ENCODE results near the gene CC2D1B. TPM values are rescaled to one million over a fixed set of nuclear protein-coding genes. Genes with fewer than 3 reads are reported as not detected.

The CC2D1B gene
- total and polyA plus RNA-seq, 9 of the 15 experiments (the other 6 are each of a cell fraction or from before 2014, with no cell fraction given) = 1.2 to 33.6 (median 25.5) TPM

- BruUV-seq (replicated peaks) = no TSS peak
- in situ Hi-C loops (cut with MboI) (no loop called here), intact Hi-C loops (cut with micrococcal nuclease) (loop anchor here (1.0 to 10.0 kb wide), 3 partner anchors 53 to 454 kb away; no protein-coding TSS in a partner anchor)
- Histone ChIP-seq H3K9ac (ENCODE audit: insufficient read depth in 1 of 2, low read depth in 2 of 2, low read length in 2 of 2) (0 out of 4 replicates have a peak overlapping the region, but pooled peaks of 1 of the 2 experiments have one; percentile 49), H3K27ac (ENCODE audit: extremely low read depth, low read depth, low read length) (no peak overlapping the region), H3K4me2 (ENCODE audit: insufficient read depth, low read length) (no peak overlapping the region), H3K9me1 (ENCODE audit: control insufficient read depth, insufficient read depth, low read length) (no peaks in the 10 kb centered on the region), H3K4me3 (no peak overlapping the region), H3K36me3 (ENCODE audit: control insufficient read depth, insufficient read depth, low read length) (peaks cover 25% of the 10 kb centered on the region; the same call in 2 of the 3 replicates), H3K27me3 (ENCODE audit: control insufficient read depth in 2 of 2, insufficient read depth in 2 of 2, low read length in 2 of 2) (no peaks in the 10 kb centered on the region), H3K9me3 (replicated peaks; ENCODE audit: control insufficient read depth, insufficient read depth, low read depth, low read length) (no peaks in the 10 kb centered on the region), H3K79me2 (ENCODE audit: control insufficient read depth, insufficient read depth, low read length) (no peaks in the 10 kb centered on the region), H4K20me1 (replicated peaks; ENCODE audit: control insufficient read depth, insufficient read depth, low read length) (no peaks in the 10 kb centered on the region), H2AFZ (ENCODE audit: low read depth, low read length) (no peak overlapping the region), H3K4me1 (replicated peaks in 1 of 2; ENCODE audit: control insufficient read depth in 2 of 2, insufficient read depth in 2 of 2, low read length in 2 of 2) (no peaks in the 10 kb centered on the region; a peak in 1 of 5 replicates)
- FAIRE-seq (no peak), DNase-seq (ENCODE audit: extremely low read depth in 1 of 4, low spot score in 3 of 4) (peak in 2 of 4 experiments; percentile 43 to 49), ATAC-seq (peak; percentile 81)
- CTCF ChIA-PET (ENCODE audit: low intra/inter-chr PET ratio) = interaction anchor here (1.1 to 1.4 kb wide), 3 partner anchors 207 to 224 kb away, joined by 3 to 5 read pairs (median 4); partner anchors contain the start of gene ZFYVE9
- POLR2A ChIA-PET = interaction anchor here (0.6 to 2.3 kb wide), 10 partner anchors 9 to 361 kb away, joined by 3 to 18 read pairs (median 3); partner anchors contain the start of gene CC2D1B
- 58% methylated on average over 8 of the region's 8 CpGs for WGBS (ENCODE audit: insufficient coverage, low coverage, missing lambda C conversion rate)
- no peak for TF ChIP-seq RFX1 (IDR thresholded peaks at IDR 0.05)
- no peak for TF ChIP-seq ETS2 (tag; IDR thresholded peaks at IDR 0.05; ENCODE audit: borderline replicate concordance, poor library complexity, severe bottlenecking)
- no peak for TF ChIP-seq CHD4 (IDR thresholded peaks at IDR 0.05; ENCODE audit: insufficient read depth, insufficient replicate concordance, low read depth, low read length, poor library complexity, severe bottlenecking)
- no peak for TF ChIP-seq ETV6 (IDR thresholded peaks at IDR 0.05; ENCODE audit: borderline replicate concordance in 1 of 2, low read depth in 2 of 2, low read length in 1 of 2)
- no peak for TF ChIP-seq ETV6 (CRISPR knock-in tag; IDR thresholded peaks at IDR 0.05; ENCODE audit: borderline replicate concordance)
- no peak for TF ChIP-seq CCAR2 (IDR thresholded peaks at IDR 0.05; ENCODE audit: low read depth, low read length)
- peak; percentile 28; the same call in 1 of the 2 replicates for TF ChIP-seq ZBTB33 (CRISPR knock-in tag; IDR thresholded peaks at IDR 0.05)
- no peak for TF ChIP-seq SMAD4 (CRISPR knock-in tag; conservative IDR thresholded peaks at IDR 0.05)
- 0 out of 2 replicates have a peak, but pooled peaks have one; percentile 22 for TF ChIP-seq E2F1 (CRISPR knock-in tag; IDR thresholded peaks at IDR 0.05)
- no peak for TF ChIP-seq GMEB1 (CRISPR knock-in tag; IDR thresholded peaks at IDR 0.05)
- TF ChIP-seq SMC3 (conservative IDR thresholded peaks at IDR 0.05; ENCODE audit: insufficient read depth, low read depth, low read length) = 0 out of 2 replicates have a peak, but pooled peaks have one; percentile 25
Measured at GRCh38 chr1:52348704-52349300, 17.2 kb downstream of the CC2D1B start.
